Stomach (tissue), 4 donors: ENCODE measurements around the gene EXOC2.

ENCODE experiments used
- EP300 ChIP-seq: sonication (generic); formaldehyde crosslinking; IDR thresholded peaks from one replicate; pipeline ENCODE4 v1.6.1; 2017; ENCODE audit warnings: antibody characterized with exemption
- POLR2A ChIP-seq, 4 donors: fragments of 450-650 bp; IDR thresholded peaks; one replicate each; pipeline ENCODE4 v1.6.1; 2016; ENCODE audit warnings: antibody characterized with exemption in 4 of 4, control low read depth in 2 of 4, mild to moderate bottlenecking in 1 of 4, moderate library complexity in 1 of 4
- POLR2AphosphoS5 ChIP-seq, 3 donors: sonication (generic); formaldehyde crosslinking; IDR thresholded peaks; one replicate each; pipeline ENCODE4 v1.6.1; 2016; ENCODE audit warnings: antibody characterized with exemption in 3 of 3
- TF ChIP-seq, protein P1 (sequence below), 7 experiments: fragments of 450-650 bp in 4 of 7; fragments of 200-600 bp in 3 of 7; sonication (generic) in 3 of 7; IDR thresholded peaks; one replicate each; pipeline ENCODE4 v1.5.1; 2016 to 2019; ENCODE audit warnings: antibody characterized with exemption in 7 of 7, control low read depth in 2 of 7, mild to moderate bottlenecking in 1 of 7

DNA sequence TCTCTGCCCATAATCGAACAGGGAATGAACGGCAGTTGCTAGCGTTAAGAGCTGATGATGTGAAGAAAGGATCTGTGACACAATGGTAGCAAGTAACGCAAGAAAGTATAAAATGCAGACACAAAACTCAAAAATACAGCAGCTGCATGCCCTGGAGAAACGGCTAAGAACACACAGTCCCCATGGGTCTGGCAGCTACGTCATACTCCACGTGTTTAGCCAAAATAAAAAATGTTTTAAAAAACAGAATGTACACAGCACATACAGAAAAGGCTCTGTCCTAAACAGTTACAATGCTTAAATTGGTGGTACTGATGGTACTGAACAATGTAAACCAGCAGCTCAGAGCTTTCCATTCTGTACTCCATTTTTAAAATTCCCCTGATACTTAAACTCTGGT is 70.5 kb downstream of the EXOC2 start:
- TF ChIP-seq, protein P1, sequence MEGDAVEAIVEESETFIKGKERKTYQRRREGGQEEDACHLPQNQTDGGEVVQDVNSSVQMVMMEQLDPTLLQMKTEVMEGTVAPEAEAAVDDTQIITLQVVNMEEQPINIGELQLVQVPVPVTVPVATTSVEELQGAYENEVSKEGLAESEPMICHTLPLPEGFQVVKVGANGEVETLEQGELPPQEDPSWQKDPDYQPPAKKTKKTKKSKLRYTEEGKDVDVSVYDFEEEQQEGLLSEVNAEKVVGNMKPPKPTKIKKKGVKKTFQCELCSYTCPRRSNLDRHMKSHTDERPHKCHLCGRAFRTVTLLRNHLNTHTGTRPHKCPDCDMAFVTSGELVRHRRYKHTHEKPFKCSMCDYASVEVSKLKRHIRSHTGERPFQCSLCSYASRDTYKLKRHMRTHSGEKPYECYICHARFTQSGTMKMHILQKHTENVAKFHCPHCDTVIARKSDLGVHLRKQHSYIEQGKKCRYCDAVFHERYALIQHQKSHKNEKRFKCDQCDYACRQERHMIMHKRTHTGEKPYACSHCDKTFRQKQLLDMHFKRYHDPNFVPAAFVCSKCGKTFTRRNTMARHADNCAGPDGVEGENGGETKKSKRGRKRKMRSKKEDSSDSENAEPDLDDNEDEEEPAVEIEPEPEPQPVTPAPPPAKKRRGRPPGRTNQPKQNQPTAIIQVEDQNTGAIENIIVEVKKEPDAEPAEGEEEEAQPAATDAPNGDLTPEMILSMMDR (IDR thresholded peaks at IDR 0.05) = no peak
- TF ChIP-seq POLR2AphosphoS5 (IDR thresholded peaks at IDR 0.05) (no peak), POLR2A (IDR thresholded peaks at IDR 0.05) (no peak), EP300 (no peak)
